ENCODE measurements around the gene KIF12. TPM values are rescaled to one million over a fixed set of nuclear protein-coding genes. Genes with fewer than 3 reads are reported as not detected.

The KIF12 gene
- total RNA-seq, 1 donor from 2014 or later, result not detected

- H3K9me3 Mint-ChIP-seq, result peaks cover 6% of the 10 kb centered on the region
- peaks cover 9% of the 10 kb centered on the region for H3K4me1 Mint-ChIP-seq
- DNase-seq (ENCODE audit: low read depth, low spot score), result peak; percentile 21
- H3K4me3 Mint-ChIP-seq, result no peak overlapping the region
- peaks cover 4% of the 10 kb centered on the region for H3K36me3 Mint-ChIP-seq (ENCODE audit: low read depth)
- peaks cover 78% of the 10 kb centered on the region for H3K27me3 Mint-ChIP-seq (ENCODE audit: low read depth)
- no peak overlapping the region for H3K27ac Mint-ChIP-seq (ENCODE audit: unreplicated experiment)
- TF ChIP-seq, protein P1, sequence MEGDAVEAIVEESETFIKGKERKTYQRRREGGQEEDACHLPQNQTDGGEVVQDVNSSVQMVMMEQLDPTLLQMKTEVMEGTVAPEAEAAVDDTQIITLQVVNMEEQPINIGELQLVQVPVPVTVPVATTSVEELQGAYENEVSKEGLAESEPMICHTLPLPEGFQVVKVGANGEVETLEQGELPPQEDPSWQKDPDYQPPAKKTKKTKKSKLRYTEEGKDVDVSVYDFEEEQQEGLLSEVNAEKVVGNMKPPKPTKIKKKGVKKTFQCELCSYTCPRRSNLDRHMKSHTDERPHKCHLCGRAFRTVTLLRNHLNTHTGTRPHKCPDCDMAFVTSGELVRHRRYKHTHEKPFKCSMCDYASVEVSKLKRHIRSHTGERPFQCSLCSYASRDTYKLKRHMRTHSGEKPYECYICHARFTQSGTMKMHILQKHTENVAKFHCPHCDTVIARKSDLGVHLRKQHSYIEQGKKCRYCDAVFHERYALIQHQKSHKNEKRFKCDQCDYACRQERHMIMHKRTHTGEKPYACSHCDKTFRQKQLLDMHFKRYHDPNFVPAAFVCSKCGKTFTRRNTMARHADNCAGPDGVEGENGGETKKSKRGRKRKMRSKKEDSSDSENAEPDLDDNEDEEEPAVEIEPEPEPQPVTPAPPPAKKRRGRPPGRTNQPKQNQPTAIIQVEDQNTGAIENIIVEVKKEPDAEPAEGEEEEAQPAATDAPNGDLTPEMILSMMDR (conservative IDR thresholded peaks at IDR 0.05), result no peak
Measured at GRCh38 chr9:114098021-114098935, 814 bp downstream of the KIF12 start.

- peaks cover 6% of the 10 kb centered on the region for H3K9me3 Mint-ChIP-seq
- H3K27ac Mint-ChIP-seq (ENCODE audit: unreplicated experiment), result no peak overlapping the region
- H3K27me3 Mint-ChIP-seq (ENCODE audit: low read depth), result peaks cover 73% of the 10 kb centered on the region
- TF ChIP-seq, protein P1 (conservative IDR thresholded peaks at IDR 0.05), result no peak
- peaks cover 9% of the 10 kb centered on the region for H3K4me1 Mint-ChIP-seq
- peaks cover 4% of the 10 kb centered on the region for H3K36me3 Mint-ChIP-seq (ENCODE audit: low read depth)
- peak overlapping the region; percentile 67 for H3K4me3 Mint-ChIP-seq
- no peak for DNase-seq (ENCODE audit: low read depth, low spot score)
Measured at GRCh38 chr9:114097613-114098020, 1.5 kb downstream of the KIF12 start.

DNA sequence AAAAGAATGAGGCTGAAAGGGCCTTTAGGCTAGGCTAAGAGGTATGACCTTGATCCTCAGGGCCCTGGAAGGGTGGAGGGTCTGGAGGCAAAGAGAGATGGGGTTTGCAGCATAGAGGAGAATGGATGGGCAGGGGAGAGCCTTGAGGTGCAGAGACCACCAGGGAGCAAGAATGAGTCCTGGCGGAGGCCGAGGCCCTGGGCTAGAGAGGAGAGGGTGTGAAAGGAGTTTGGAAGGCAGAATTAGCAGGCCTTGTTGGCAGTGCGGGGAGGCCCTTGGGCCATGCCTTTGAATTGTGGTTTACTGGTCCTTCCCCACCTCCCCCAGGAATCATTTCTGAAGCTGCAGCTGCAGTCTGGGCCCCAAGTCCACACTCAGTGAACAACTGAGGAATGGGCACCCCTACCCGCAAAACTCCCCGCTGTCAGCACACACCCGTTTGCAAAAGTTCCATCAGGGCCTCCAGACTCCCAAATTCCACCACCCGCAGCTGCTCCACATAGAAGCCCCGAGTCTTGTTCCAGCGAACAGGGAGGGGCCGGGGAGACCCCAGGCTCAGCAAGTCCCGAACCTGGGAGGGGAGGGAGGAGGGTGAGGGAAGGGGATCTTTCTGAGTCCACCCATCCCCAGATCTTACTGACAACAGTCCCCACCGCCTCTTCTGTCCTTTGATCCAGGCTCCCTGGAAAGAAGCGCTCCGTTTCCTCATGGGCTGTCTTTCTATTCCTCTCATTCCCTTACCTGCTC lies 2.1 kb downstream of the KIF12 start:
- peaks cover 4% of the 10 kb centered on the region for H3K36me3 Mint-ChIP-seq (ENCODE audit: low read depth)
- H3K27me3 Mint-ChIP-seq (ENCODE audit: low read depth), result peaks cover 70% of the 10 kb centered on the region
- peaks cover 6% of the 10 kb centered on the region for H3K9me3 Mint-ChIP-seq
- no peak overlapping the region for H3K27ac Mint-ChIP-seq (ENCODE audit: unreplicated experiment)
- TF ChIP-seq, protein P1 (conservative IDR thresholded peaks at IDR 0.05), result no peak
- H3K4me1 Mint-ChIP-seq, result peaks cover 9% of the 10 kb centered on the region
- peak overlapping the region; percentile 47 for H3K4me3 Mint-ChIP-seq
- no peak for DNase-seq (ENCODE audit: low read depth, low spot score)

- Mint-ChIP-seq H3K4me1 (peaks cover 9% of the 10 kb centered on the region), H3K27ac (ENCODE audit: unreplicated experiment) (no peak overlapping the region), H3K27me3 (ENCODE audit: low read depth) (peaks cover 60% of the 10 kb centered on the region), H3K4me3 (no peak overlapping the region), H3K36me3 (ENCODE audit: low read depth) (no peaks in the 10 kb centered on the region), H3K9me3 (no peaks in the 10 kb centered on the region)
- TF ChIP-seq, protein P1 (conservative IDR thresholded peaks at IDR 0.05), result peak; percentile 28
- DNase-seq (ENCODE audit: low read depth, low spot score), result no peak
Measured at GRCh38 chr9:114096041-114096511, 3.0 kb downstream of the KIF12 start.

- peaks cover 9% of the 10 kb centered on the region for H3K4me1 Mint-ChIP-seq
- peaks cover 49% of the 10 kb centered on the region for H3K27me3 Mint-ChIP-seq (ENCODE audit: low read depth)
- H3K27ac Mint-ChIP-seq (ENCODE audit: unreplicated experiment), result no peak overlapping the region
- no peaks in the 10 kb centered on the region for H3K36me3 Mint-ChIP-seq (ENCODE audit: low read depth)
- no peak for DNase-seq (ENCODE audit: low read depth, low spot score)
- no peak overlapping the region for H3K4me3 Mint-ChIP-seq
- no peaks in the 10 kb centered on the region for H3K9me3 Mint-ChIP-seq
- TF ChIP-seq, protein P1 (conservative IDR thresholded peaks at IDR 0.05), result no peak
Measured at GRCh38 chr9:114094971-114095370, 4.1 kb downstream of the KIF12 start.

Measured in neural crest cell (in vitro differentiated cells).